ENCODE measurements around the gene PTPRG.

Gene PTPRG

DNA sequence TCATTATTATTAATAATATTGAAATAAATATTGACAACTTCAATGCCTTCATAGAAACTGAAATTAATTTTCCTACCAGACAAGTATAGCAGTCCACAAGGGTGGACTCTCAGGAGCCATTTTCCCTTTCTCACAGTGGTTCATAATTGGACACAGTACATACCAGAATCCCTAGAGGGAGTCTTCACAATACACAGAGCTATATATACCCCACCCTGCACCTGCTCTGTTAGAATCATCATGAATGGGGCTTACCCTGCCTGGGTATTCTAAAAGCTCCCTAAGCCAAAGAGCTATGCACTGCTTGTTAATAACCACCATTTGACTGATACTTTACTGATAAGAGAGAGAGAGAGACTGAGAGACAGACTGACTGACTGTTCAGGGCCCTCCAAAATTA, 677.1 kb downstream of the PTPRG start:
- no peak overlapping the region for H3K4me3 ChIP-seq (ENCODE audit: low read length)
- TF ChIP-seq CTCF (IDR thresholded peaks at IDR 0.05; ENCODE audit: insufficient read depth, low read depth, low read length, missing control alignments), result no peak
- no peak for DNase-seq (ENCODE audit: low read depth)

GRCh38 chr3:62241279-62241678, 679.9 kb downstream of the PTPRG start:
- no peak for DNase-seq (ENCODE audit: low read depth)
- no peak overlapping the region for H3K4me3 ChIP-seq (ENCODE audit: low read length)
- TF ChIP-seq CTCF (IDR thresholded peaks at IDR 0.05; ENCODE audit: insufficient read depth, low read depth, low read length, missing control alignments), result no peak

- no peak for TF ChIP-seq CTCF (IDR thresholded peaks at IDR 0.05; ENCODE audit: insufficient read depth, low read depth, low read length, missing control alignments)
- H3K4me3 ChIP-seq (ENCODE audit: low read length), result no peak overlapping the region
- no peak for DNase-seq (ENCODE audit: low read depth)
Measured at GRCh38 chr3:62242831-62243509, 681.6 kb downstream of the PTPRG start.

DNA sequence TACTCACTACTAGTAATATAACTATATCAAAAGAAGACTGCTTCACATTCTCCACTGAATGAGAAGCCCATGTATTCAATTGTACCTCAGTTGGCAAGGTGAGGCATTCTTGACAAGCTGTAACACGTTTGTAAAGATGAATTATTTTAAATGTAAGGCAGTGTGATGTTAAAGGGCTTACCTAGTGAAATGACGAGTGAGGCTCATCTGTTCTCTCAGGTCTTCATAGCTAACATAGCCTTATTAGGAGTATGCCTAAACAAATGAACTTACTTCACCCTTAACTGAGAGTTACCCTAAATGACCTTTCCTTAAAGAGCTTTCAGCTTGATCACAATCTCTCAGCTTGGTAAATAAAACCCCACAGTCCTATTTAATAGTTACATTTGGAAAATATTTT, 684.7 kb downstream of the PTPRG start:
- no peak overlapping the region for H3K4me3 ChIP-seq (ENCODE audit: low read length)
- DNase-seq (ENCODE audit: low read depth), result peak; percentile 76

GRCh38 chr3:62246985-62247384, 685.6 kb downstream of the PTPRG start:
- TF ChIP-seq CTCF (IDR thresholded peaks at IDR 0.05; ENCODE audit: insufficient read depth, low read depth, low read length, missing control alignments), result no peak
- DNase-seq (ENCODE audit: low read depth), result no peak
- no peak overlapping the region for H3K4me3 ChIP-seq (ENCODE audit: low read length)

More for the DNA sequence above, 684.7 kb downstream of the PTPRG start:
- TF ChIP-seq CTCF (IDR thresholded peaks at IDR 0.05; ENCODE audit: insufficient read depth, low read depth, low read length, missing control alignments), result no peak

DNA sequence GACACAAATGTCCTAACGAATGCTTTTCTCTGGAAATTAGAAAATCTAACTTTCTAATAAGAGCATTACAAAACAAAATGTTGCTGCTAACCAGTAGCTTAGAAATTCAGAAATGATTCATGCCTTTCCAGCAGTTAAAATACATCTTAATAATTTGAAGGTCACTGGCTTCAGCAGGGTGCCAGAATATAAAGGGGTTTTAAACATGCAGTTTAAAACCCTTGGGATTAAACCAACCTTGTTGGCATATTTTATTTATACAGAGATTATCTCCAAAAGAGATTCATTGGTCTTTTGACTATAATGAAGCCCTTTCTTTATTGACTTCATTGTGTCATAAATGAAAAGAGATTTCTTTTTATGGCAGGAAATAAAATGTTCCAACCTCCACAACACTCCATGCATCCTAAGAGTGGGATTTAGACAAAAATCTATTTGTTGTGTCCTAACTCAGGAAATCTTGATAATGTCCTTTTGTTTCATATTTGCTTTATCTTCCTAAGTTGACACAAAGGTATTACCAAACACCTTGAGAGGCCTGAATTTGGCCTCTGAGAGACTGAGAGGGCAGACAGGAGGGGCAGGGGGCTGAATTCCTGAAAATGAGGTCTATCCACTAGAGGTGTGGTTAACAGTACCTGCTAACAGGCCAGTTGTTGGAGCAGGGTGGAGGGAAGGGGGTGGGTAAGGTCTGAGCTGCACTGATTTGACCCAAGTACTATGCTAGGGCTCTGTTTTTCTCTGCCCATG, 687.5 kb downstream of the PTPRG start:
- no peak for TF ChIP-seq CTCF (IDR thresholded peaks at IDR 0.05; ENCODE audit: insufficient read depth, low read depth, low read length, missing control alignments)
- DNase-seq (ENCODE audit: low read depth), result no peak
- no peak overlapping the region for H3K4me3 ChIP-seq (ENCODE audit: low read length)

- DNase-seq (ENCODE audit: low read depth), result no peak
- no peak overlapping the region for H3K4me3 ChIP-seq (ENCODE audit: low read length)
- TF ChIP-seq CTCF (IDR thresholded peaks at IDR 0.05; ENCODE audit: insufficient read depth, low read depth, low read length, missing control alignments), result no peak
Measured at GRCh38 chr3:62249484-62249776, 688.1 kb downstream of the PTPRG start.
